ENCODE results near the gene RASGRP3. TPM values are rescaled to one million over a fixed set of nuclear protein-coding genes. Genes with fewer than 3 reads are reported as not detected.
"Not testable (repeated sequence)": the region's sequence is repeated elsewhere in the genome, so short reads cannot be mapped to it uniquely, and the experiment has no call there.

Gene RASGRP3
- polyA plus RNA-seq, 1 donor: 26.4 TPM

DNA sequence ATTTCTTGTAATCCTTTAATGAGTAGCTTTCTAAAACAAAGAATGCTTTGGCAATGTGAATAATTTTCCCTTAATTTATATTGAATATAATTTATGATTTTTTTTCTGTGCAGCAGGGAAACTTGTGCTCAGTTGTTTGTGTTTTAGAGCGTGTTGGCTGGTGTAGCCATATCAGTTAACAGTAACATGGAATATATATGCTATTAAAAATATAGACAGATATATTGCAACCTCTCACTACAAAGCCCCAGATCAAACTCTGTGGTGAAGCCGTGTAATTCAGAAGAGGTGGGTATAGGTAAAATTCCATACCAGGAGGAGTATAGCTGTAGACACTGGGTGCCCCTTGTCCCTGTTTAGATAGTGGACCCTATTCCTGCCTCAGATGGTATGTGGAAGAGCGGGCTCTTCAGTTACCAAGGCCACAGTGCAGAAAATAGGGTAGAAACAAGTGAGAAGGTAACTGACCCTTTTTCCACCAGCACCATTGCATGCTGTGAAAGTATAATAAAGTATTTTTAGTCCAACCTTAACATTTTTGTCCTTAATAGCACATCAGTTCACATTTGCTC is 18.1 kb upstream of the RASGRP3 start:
- no peak for DNase-seq

DNA sequence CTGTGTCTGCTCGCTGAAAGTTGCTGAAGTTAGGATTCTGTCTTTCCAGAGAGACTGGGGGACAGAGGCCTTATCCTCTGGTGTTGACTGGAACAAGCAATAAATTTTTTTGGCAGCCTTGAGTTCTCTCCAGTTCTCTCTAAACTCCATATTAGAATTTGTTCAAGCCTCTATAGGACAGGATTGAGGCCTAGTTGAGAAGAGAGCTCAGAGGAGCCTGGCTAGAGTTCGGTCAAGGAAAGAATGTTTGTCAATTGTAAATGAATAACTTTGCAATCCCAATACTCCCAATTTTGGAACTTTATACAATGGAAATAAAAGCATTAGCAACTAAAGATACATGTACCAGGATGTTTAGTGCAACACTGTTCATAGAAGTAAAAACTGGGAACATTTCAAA is 16.7 kb upstream of the RASGRP3 start:
- DNase-seq: no peak

DNA sequence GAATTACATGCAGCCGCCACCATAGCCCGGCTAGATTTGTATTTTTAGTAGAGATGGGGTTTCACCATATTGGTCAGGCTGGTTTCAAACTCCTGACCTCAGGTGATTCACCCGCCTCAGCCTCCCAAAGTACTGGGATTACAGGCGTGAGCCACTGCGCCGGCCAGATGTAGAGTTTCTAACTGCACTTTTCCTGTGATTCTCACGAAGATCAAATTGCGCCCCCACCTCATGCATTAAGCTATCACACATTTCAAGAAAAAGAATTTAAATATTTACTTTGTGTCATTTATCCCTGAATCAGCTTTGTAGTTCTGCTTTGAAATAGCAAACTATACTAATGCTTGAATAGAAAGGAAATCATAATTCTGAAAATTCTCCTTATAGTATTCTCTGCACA is 13.9 kb upstream of the RASGRP3 start:
- DNase-seq: not testable (repeated sequence)

DNA sequence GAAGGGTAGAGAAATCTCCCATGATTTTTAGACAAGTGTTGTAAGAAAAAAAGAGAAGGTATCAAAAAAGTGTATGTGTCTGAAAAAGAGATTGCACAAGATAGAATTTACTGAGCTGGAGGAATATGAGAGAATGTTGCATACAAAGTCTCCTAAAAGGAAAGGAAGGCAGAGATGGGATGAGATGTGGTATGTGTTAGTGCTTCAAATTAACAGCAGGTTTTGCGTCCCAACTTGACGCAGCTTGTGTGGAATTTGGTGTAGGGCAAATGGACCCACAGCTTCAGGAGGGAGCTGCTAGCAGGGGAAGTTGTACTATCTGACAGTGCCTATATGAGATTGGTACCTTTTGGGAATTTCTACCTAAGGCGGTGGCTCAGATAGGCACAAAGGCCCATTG is 9.0 kb upstream of the RASGRP3 start:
- no peak for DNase-seq

DNA sequence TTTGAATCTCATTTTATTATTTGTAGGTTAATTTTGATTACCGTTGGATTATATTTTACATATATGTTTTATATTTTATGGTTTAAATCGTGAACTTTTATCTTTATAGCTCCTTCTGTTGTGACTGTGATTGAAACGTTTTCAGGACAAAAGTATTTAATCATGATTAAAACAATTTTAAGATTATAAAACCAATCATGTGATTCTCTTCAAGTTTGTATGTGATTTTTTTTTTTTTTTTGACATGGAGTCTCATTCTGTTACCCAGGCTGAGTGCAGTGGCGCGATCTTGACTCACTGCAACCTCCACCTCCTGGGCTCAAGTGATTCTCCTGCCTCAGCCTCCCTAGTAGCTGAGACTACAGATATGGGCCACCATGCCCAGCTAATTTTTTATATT is 7.2 kb upstream of the RASGRP3 start:
- no peak for DNase-seq

DNA sequence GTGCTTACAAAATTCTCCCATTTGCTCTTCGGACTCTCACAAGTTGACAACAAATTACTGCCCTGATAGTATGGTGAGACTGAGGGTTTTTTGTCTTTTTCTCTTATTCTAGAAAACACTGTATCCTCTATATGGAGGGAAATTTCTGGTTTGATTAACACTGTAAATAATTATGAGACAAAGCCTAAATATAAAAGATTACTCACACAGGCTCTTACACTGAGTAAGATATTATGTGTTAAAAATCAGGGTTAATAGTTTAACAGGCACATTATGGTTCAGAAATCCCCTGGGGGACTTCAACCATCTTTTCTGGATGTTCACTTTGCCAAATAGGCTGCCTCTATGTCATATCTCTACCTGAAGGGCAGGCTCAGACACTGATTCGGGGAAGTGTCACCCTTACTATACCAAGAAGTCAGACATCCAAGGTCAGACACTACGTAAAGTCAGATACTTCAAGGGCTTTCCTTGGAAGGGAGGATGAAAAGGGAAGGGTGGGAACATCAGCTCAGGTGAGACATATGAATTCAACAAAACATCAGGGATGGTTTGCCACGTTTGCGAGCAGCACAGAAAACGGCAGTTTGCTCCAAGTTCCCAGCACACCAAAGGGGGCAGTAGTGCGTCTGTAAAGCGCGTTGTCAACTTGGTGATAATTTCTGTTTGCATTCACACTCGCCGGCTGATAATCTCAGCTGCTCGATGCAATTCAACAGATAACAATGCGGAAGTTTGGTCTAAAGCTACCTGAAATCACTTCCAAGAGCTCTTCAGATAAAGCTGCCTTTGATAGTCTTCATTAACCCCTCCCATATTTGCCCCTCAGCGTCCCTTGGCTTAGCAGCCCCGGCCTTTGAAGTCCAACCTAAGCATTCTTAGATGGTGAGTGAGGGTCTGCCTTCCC is 972 bp upstream of the RASGRP3 start:
- DNase-seq: peak; percentile 81

DNA sequence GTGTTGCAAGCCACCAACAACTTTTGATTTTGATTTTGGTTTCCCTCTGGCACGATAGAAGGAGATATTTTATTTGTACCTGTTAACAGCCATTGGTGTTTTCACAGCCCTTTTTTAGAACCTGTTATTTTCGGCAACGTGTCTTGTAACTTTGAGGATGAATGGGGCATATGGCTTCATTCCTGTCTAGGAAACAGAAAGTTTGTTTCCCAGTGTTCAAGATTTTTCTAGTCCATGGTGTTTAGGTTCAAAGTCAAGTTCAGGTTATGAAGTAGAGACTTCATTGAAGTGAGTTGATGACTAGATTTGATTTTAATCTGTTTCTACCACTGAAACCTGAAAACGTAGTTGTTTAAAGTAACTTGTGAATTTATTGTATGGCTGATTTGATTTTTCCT is 343 bp downstream of the RASGRP3 start:
- no peak for DNase-seq

DNA sequence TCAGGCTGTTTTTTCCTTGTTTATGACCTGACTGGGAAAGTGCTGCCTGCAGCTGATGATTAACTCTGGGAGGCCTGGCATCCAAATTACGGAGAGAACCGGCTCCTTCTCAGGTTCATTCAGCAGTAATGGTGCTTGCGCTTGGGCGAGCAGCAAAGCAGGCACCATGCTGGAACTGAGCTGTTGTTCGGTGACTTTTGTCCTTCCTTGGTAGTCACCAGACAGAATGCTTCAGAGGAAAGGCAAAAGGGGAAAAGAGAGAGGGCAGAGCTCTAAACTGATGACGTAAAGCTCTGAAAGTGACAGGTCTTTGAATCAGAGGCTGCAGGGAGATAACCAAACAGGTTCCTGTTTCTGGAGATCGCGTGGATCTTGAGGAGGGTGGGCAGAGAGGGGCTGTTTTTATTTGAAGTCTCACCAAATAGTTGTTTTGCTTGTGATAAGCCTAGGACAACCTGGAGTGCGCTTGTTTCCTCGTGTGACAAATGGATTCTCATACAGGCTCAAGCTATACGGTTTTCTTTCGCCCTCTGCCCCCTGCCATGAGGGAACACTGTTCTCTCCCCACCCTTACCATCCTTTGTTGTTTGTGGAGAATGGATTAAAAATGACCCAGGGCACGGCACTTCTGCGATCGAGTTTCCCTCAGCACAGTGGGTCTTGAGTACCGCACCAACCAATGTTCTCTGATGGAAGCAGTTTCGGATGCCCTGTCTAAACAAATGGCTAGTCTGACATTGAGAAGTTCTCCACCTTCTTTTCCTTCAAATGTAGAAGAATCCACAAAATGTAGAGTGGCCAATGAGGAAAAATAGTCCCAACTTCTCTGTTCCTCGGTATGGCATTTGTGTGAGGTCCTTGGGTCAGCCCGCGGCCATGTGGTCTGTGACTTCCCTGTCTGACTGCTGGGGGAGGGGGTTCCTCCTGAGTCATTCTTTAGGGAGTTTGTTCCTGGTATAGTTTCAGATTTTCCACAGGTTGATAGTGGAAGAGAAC is 1.3 kb downstream of the RASGRP3 start:
- no peak for DNase-seq

DNA sequence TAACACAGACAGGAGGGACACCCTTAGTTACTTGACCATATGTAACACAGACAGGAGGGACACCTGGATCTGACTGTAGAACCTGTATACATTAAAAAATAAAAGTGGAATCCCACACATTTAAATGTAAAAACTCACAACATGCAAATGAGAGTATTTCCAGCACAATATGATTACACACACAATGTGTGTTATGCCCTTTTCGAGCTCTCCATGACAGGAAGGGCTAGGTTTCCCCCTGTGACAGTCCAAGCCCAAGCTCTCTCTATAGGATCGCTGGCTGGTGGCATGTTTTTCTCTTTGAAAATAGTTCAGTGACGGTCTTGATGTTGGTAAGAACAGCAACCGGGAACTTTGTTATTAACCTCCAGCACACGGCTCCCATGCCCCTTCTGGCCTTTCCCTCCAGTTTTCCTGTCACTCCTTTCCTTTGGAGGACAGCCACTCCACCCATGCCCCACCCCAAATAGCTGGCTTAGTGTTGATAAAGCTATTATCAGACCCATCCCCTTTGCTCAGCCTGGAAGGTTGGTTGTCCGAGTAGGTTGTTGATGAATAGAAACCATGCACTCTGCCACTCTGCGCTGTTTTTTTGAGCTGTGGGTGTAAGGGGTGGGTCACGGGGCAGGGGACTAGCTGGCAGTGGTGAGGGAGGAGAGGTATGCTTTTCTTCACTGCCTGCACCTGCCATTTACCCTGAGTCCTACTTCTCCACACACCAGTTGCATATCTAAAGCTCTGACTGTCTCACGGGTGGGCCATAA is 2.7 kb downstream of the RASGRP3 start:
- no peak for DNase-seq

DNA sequence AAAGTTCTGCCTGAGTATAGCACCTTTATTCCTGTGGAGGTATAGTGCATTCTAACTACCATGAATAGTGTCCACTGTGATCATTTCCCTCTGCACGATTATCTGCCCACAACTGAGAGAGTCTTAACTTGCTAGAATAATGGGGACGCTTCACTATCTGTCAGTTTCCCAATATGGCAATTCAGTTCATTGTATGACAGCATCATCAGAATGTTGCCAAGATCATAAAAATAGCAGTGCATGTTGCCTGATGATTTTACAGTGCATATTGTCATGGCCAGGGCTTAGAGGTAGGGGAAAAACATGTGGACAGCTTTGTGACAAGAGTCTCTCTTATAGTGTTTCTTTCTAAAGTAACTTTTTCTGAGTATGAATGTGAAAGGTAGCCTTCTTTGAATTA is 6.1 kb downstream of the RASGRP3 start:
- no peak for DNase-seq

DNA sequence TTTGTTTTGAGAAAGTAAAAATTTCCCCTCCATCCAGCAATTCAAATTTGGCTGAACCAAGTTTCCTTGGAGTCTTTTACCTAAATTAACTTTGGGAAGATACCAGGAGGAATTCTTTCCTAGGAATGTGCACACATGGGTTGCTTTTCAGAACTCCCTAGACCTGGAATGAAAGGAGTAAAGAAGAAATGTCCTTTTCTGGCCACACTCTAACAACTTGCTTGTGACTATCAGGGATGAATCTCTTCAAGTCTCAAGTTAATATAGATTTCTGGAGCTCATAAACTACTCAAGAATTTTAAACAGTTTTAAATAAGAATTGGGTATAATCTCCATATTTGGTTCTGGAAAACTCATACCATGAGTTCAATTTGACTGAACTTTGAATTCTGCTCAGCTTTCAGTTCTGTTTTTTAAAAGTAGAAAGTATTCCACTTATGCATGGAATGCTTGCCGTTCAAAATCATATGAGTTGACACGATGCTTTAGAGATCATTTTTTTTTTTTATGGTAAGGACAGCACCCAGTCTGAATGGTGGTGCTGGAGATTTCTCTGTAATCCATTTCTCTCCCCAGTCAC is 7.7 kb downstream of the RASGRP3 start:
- DNase-seq: no peak

DNA sequence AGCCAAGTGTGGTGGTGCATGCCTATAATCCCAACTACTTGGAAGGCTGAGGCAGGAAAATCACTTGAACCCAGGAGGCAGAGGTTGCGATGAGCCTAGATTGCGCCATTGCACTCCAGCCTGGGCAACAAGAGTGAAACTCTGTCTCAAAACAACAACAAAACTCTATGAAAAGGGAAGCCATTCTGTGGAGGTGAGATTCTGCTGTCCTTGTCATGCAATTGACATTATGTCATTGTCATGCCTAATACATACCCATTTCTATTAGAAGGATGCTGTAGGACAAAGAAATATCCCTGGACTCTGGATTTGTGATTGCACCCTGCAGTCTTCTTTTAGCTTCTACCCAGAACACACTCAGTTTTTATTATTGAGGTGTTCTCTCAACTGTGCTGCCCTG is 8.6 kb downstream of the RASGRP3 start:
- no peak for DNase-seq

DNA sequence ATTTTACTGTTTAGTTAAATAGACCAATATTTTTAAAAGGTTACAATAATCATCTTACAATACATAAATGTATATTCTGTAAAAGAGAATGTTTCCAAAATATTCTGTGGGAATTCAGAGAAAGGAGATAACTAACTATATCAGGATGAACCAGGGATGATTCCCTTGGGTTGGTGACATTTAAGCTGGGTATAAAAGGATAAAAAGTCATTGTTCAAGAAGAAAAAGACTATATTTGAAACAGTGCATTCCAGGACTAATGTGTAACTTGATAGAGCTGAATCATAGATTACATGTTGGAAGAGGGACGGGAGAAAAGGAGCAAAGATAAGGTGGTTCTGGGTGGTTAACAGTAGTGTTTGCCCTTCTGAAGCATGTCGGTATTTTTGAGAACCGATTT is 10.1 kb downstream of the RASGRP3 start:
- no peak for DNase-seq

DNA sequence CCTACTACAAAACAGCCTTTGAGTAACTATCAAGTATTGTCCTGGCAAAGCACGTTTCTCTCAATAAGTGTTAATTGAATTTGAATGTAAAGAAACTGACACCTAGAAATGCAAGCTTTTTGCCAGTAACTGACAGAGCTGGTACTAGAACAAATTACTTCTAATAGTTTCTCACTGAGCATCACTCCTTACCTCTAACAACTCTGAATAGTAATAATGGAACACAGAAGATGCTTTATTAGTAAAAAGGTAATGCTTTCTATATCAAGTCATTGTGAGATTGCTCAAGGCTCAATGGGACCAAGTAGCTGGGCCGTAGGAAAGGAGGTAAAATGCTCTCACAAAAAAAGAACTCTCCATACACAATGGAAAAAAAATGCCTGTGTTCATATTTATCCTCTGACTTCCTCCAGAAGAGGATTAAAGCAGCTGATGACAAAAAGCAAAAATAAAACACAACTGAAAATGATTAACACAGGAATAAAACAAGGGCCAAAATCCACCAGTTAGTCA is 11.8 kb downstream of the RASGRP3 start:
- no peak for DNase-seq

DNA sequence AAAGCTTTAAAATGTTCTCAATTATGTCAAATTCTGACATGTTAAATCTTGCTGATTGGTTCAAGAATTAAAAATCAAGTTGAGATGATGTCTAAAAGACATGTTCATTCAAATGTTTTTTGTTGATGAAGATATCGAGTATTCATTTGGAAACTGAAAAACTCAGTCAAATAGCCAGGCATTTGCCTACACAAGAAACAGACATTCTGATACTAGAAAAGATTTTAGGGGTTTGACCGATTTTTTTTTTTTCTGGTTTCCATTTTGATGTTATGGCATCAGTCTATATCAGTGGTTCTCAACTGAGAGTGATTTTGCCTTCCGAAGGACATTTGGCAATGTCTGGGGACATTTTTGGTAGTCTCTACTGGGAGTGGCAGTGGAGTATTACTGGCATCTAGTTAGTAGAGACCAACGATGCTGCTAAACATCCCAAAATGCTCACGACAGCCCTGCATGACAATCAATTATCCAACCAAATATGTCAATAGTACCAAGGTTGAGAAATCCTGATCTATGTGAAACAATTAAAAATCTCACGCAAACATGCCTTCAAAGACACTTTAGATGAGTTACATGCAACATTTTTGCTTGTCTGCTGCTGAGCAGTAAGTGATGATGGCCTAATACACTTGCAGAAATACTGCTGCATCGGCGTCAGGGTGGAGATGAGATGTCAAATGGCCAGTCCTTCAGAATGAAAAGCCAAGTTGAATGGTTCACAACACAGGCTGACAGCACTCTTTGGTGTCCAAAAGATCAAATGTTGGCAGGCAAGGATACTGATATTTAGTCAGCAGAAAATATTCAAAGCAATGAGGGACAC is 12.5 kb downstream of the RASGRP3 start:
- no peak for DNase-seq

DNA sequence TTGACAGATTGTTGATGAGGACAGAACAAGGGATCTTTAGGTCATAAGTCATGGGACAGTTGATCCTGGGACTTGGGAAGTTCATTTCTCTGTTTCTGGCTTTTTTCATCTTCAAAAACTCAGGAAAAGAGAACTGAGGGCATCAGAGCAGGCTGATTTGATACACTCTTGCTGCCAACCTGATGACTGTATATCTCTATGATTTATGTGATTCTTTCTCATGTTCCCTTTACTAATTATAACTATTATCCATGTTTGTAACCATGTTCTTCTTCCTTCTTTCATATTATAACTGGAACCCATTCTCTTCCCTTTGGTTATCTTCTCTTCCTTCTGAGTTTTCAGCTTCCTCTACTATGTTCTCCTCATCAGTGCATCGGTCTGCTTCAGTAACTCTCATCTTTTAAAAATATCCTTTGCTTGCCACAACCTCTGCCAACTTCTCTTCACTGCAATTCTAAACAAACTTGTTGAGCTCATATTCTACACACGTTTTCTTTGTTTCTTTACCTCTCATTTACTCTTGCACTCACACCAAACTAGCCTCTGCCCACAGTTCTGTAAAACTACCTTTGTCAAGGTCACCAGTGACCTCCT is 13.5 kb downstream of the RASGRP3 start:
- DNase-seq: no peak

DNA sequence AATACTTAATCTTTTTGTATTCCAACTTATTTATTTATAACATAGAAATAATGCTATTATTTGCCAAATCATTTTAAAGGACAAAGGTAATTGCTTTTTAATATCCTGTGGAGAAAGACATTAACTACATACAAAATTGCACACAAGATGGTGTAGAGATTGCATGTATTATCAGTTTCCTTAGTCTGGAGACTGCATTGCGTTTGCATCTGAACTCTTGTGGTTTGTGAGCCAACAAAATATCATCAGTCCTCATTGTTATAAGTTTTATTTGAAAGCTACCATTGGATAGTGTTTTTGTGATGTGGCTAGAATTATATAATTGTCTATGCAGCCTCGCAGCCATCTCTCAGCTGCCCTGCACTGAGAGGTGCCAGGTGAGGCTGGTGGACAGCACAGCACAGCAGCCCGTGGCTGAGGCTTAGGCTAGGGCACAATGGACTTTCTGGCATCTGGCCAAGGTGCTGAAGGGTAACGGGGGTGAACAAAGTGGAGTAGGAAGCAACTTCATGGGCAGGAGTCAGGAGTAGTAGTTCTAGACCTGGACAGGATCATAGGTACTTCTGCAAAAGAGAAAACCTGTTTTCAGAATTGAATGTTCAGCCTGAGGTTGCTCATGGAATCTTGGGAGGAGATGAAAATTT is 15.1 kb downstream of the RASGRP3 start:
- no peak for DNase-seq

DNA sequence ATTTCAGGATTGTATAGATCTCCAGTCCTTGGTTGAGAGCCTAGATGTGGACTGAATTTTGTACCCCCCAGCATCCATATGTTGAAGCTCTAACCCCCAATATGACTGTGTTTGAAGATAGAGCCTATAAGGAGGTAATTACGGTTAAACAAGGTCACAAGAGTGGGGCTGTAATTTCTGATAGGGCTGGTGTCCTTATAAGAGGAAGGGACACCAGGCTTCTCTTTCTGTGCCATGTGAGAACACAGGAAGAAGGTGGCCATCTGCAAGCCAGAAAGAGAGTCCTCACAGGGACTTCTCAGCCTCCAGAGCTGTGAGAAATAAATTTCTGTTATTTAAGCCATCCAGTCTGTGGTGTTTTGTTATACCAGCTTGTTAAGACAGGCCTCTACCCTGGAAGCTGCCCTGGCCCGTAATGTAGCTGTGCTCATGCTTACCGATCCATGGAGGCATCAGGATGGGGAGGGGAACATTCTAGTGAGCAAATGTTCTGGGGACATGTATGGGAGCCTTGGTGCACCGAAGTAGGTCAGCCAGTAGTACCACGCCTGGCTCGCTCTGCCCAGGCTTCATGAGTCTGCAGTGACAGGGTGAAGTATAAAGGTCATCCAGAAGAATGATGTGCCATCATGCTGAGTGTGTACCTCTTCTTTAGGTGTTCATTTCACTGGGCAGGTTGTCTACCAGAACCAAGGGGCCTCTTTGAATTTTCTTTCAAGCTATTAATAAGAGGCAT is 16.1 kb downstream of the RASGRP3 start:
- no peak for DNase-seq

DNA sequence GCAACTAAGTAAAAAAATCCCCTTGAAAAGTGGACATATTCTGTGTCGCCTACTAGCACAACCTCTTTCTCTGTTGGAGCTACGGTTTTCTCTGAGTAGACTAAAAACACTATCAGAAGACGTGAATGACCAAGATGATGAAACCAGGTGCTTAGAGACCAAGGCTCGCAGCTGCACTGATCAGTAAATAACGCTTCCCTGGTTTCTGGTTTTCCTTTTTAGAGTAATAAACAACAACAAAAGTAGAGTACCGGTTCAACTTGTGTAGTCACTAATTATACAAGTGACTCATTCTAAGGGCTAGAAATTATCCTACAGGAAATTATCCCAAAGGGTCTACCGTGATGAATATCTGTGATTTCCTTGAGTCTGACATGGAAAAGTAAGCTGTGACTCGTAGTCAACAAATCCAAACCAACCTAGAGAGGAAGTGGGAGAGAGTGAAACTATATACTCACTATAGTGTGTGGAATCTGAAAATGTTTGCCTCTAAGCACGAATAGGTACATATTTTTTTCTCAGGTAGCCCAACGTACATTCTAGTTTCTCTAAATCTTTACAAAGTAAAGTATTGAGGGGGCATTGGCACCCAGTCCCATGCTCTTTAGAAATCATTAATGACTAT is 17.8 kb downstream of the RASGRP3 start:
- DNase-seq: no peak

Measured in hindlimb muscle (tissue), 1 donor.